ENCODE measurements around the gene GLB1L.

GLB1L gene

GRCh38 chr2:219244789-219245147, 476 bp downstream of the GLB1L start:
- Histone ChIP-seq H3K27ac (peak overlapping the region; percentile 88), H3K27me3 (replicated peaks) (no peaks in the 10 kb centered on the region), H3K36me3 (replicated peaks) (peaks cover 5% of the 10 kb centered on the region), H3K4me3 (ENCODE audit: low read depth, low read length) (peak overlapping the region; percentile 98)
- in situ Hi-C loops (cut with HindIII; ENCODE audit: low pct_ligation_motif_present, low sequenced_read_pairs) = no loop called here
- TF ChIP-seq, protein P1, sequence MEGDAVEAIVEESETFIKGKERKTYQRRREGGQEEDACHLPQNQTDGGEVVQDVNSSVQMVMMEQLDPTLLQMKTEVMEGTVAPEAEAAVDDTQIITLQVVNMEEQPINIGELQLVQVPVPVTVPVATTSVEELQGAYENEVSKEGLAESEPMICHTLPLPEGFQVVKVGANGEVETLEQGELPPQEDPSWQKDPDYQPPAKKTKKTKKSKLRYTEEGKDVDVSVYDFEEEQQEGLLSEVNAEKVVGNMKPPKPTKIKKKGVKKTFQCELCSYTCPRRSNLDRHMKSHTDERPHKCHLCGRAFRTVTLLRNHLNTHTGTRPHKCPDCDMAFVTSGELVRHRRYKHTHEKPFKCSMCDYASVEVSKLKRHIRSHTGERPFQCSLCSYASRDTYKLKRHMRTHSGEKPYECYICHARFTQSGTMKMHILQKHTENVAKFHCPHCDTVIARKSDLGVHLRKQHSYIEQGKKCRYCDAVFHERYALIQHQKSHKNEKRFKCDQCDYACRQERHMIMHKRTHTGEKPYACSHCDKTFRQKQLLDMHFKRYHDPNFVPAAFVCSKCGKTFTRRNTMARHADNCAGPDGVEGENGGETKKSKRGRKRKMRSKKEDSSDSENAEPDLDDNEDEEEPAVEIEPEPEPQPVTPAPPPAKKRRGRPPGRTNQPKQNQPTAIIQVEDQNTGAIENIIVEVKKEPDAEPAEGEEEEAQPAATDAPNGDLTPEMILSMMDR (IDR thresholded peaks at IDR 0.05; ENCODE audit: low read depth, low read length, missing control alignments) = no peak
- no peak for DNase-seq

DNA sequence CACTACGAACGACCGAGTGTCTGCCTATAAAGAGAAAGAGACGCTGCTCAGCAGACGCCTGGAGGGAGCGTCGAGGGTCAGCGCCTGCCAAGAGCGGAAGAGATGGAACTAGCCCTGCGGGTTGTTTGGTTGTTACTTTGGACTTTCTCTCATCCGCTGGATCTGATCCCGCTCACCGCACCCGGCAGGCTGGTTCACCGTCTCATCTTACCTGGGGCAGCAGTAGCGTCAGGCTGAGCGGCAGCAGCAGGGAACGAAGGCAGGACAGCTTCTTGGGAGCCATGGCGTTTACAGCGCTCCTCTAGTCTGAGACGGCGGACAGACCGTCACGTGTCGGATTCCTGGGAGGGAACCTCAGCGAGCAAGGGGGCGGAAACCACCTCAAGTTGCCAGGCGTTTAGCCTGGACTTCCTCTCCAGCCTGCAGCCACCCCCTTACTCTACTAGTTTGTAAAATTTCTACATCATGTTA, 1.9 kb downstream of the GLB1L start:
- in situ Hi-C loops (cut with HindIII; ENCODE audit: low pct_ligation_motif_present, low sequenced_read_pairs) = no loop called here

GRCh38 chr2:219234331-219234730, 10.9 kb downstream of the GLB1L start:
- in situ Hi-C loops (cut with HindIII; ENCODE audit: low pct_ligation_motif_present, low sequenced_read_pairs) = no loop called here
- TF ChIP-seq, protein P1 (IDR thresholded peaks at IDR 0.05; ENCODE audit: low read depth, low read length, missing control alignments) = no peak
- Histone ChIP-seq H3K27ac (no peak overlapping the region), H3K4me3 (ENCODE audit: low read depth, low read length) (no peak overlapping the region), H3K27me3 (replicated peaks) (no peaks in the 10 kb centered on the region), H3K36me3 (replicated peaks) (peaks cover 59% of the 10 kb centered on the region)
- no peak for DNase-seq

More for the DNA sequence above, 1.9 kb downstream of the GLB1L start:
- Histone ChIP-seq H3K36me3 (replicated peaks) (peaks cover 4% of the 10 kb centered on the region), H3K4me3 (ENCODE audit: low read depth, low read length) (peak overlapping the region; percentile 27), H3K27me3 (replicated peaks) (no peaks in the 10 kb centered on the region), H3K27ac (no peak overlapping the region)
- no peak for DNase-seq
- TF ChIP-seq, protein P1 (IDR thresholded peaks at IDR 0.05; ENCODE audit: low read depth, low read length, missing control alignments) = no peak

DNA sequence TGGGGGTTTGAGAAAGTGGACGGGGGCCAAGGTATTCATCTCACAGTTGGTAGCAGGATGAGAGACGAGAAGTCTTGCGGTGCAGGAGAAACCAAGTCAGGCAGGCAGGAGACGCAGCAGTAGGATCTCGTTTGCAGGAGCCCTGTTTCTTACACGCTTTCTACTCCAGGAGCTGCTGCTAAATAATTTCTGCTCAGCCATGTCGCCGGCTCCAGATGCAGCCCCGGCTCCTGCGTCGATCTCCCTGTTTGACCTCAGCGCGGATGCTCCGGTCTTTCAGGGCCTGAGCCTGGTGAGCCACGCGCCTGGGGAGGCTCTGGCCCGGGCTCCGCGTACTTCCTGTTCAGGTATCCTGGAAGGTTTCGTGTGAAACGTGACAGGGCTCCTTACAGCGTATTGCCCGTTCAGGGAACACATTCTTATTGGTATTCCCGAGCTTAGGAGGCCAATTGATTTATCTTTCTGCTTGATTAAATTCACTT, 15.1 kb downstream of the GLB1L start:
- H3K36me3 ChIP-seq (replicated peaks) = peaks cover 39% of the 10 kb centered on the region
- no peaks in the 10 kb centered on the region for H3K27me3 ChIP-seq (replicated peaks)
- peak; percentile 44 for DNase-seq
- peak overlapping the region; percentile 93 for H3K27ac ChIP-seq
- H3K4me3 ChIP-seq (ENCODE audit: low read depth, low read length) = peak overlapping the region; percentile 87
- TF ChIP-seq, protein P1 (IDR thresholded peaks at IDR 0.05; ENCODE audit: low read depth, low read length, missing control alignments) = no peak
- in situ Hi-C loops (cut with HindIII; ENCODE audit: low pct_ligation_motif_present, low sequenced_read_pairs) = no loop called here

DNA sequence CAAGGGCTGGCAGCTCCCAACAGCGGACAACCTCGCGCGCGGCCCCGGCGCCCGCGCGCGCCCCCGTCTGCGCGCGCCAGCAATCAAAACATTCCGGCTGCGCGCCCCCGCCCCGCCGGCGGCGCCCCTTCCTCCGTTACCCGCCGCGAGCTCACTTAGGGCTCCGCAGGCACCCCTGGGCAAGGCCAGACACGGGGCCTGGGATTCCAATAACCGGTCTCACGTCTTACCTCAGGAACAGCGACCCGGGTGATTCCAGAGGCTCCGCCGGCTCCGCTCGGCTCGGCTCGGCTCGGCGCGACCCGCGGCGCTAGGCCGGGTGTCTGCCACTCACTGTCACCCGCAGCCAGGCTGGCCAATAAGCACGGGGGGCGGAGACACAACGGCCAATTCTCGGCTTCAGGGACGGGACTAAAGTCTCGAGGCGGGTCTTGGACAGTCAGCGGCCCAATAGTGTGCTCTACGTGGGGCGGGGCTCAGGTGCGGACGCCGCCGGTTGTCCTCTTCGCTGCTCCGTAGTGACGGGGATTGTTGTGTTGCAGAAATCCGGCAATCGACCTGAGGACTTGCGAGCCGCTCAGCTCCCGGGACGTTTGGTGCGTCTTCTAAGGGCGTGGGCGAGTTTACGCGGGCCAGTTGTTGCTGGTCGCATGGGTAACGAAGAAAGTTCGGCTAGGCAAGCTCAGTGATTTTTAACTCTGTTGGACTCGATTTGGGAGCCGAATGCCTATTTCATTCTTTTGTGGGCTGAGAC, 15.8 kb downstream of the GLB1L start, which contains the start of the genes ANKZF1 and ATG9A:
TSS of gene ANKZF1 (plus strand) at position 502 of the 754 bp plus-strand sequence. CDS start 452 bp downstream, outside the sequence.
TSS of gene ATG9A (minus strand) at position 332 of the 754 bp plus-strand sequence. CDS start 1,612 bp downstream, outside the sequence.
- peak; percentile 100 for DNase-seq
- no peaks in the 10 kb centered on the region for H3K27me3 ChIP-seq (replicated peaks)
- H3K4me3 ChIP-seq (ENCODE audit: low read depth, low read length) = peak within 1 kb of the TSS; percentile 87
- in situ Hi-C loops (cut with HindIII; ENCODE audit: low pct_ligation_motif_present, low sequenced_read_pairs) = no loop called here
- TF ChIP-seq, protein P1 (IDR thresholded peaks at IDR 0.05; ENCODE audit: low read depth, low read length, missing control alignments) = no peak
- H3K36me3 ChIP-seq (replicated peaks) = peaks cover 39% of the 10 kb centered on the region
- H3K27ac ChIP-seq = peak within 1 kb of the TSS; percentile 93

Measured in brain microvascular endothelial cell (primary cell).